HEK293 (cell line): ENCODE data around the gene TMEM232.

Experiments
- CTCF ChIA-PET: fragments of 350-600 bp; formaldehyde crosslinking; extraction: SDS; loops from one replicate; lab custom pipeline; 2021; ENCODE audit warnings: antibody characterized with exemption; lab: Yijun Ruan, JAX
- POLR2A ChIA-PET: fragments of 300-600 bp; formaldehyde crosslinking; extraction: SDS; loops from one replicate; lab custom pipeline; 2020; ENCODE audit warnings: antibody characterized with exemption, inconsistent platforms; lab: Yijun Ruan, JAX
- H3K27ac ChIP-seq: fragments of 200-500 bp; sonication (Bioruptor generic); 2 replicates; pipeline ENCODE4 v1.5.1; 2014; ENCODE audit warnings: low read depth, low read length, control low read depth, inconsistent platforms; ENCODE audit errors: extremely low read depth
- H3K36me3 ChIP-seq, 2 experiments: fragments of 200-500 bp in 1 of 2; sonication (Bioruptor generic) in 1 of 2; 1 replicate in 1 of 2; 2 replicates in 1 of 2; pipeline ENCODE4 v1.5.1; 2014 to 2017; ENCODE audit warnings: inconsistent platforms in 2 of 2, low read length in 2 of 2; ENCODE audit not compliant: control insufficient read depth in 2 of 2, insufficient read depth in 1 of 2
- H3K4me1 ChIP-seq: fragments of 200-500 bp; sonication (Bioruptor generic); 2 replicates; pipeline ENCODE4 v1.5.1; 2014; ENCODE audit warnings: mild to moderate bottlenecking, low read length, inconsistent platforms; ENCODE audit not compliant: control insufficient read depth, insufficient read depth
- H3K4me3 ChIP-seq: 2 replicates; pipeline ENCODE4 v1.5.1; 2011; ENCODE audit warnings: low read depth, mild to moderate bottlenecking, control low read depth, low read length, moderate library complexity
- H3K9me3 ChIP-seq: fragments of 200-500 bp; sonication (Bioruptor generic); 2 replicates; pipeline ENCODE4 v1.5.1; 2014; ENCODE audit warnings: low read depth, low read length, inconsistent platforms; ENCODE audit not compliant: control insufficient read depth, insufficient read depth
- BCL11B ChIP-seq: fragments of 450-650 bp; formaldehyde crosslinking; IDR thresholded peaks from 2 replicates; pipeline ENCODE4 v1.5.1; 2016; ENCODE audit warnings: low read depth, missing biosample characterization, missing genetic modification characterization
- GLI2 ChIP-seq: fragments of 450-650 bp; formaldehyde crosslinking; IDR thresholded peaks from 2 replicates; pipeline ENCODE4; 2017; ENCODE audit warnings: missing biosample characterization, missing genetic modification characterization, low read depth, borderline replicate concordance
- HOXD13 ChIP-seq: sonication (generic); formaldehyde crosslinking; IDR thresholded peaks from 2 replicates; pipeline ENCODE4 v1.8.0; 2022; ENCODE audit warnings: missing genetic modification reagents, borderline replicate concordance
- REPIN1 ChIP-seq: fragments of 450-650 bp; formaldehyde crosslinking; IDR thresholded peaks from 2 replicates; pipeline ENCODE4 v1.5.1; 2017; ENCODE audit warnings: missing biosample characterization, missing genetic modification characterization, low read depth
- SALL2 ChIP-seq: fragments of 450-650 bp; formaldehyde crosslinking; IDR thresholded peaks from 2 replicates; pipeline ENCODE4 v1.5.0; 2017; ENCODE audit warnings: missing biosample characterization, mild to moderate bottlenecking, missing genetic modification characterization, borderline replicate concordance
- SCRT2 ChIP-seq: fragments of 450-650 bp; formaldehyde crosslinking; IDR thresholded peaks from 2 replicates; pipeline ENCODE4 v1.5.1; 2016; ENCODE audit warnings: missing biosample characterization, missing genetic modification characterization
- ZBTB21 ChIP-seq: fragments of 450-650 bp; formaldehyde crosslinking; IDR thresholded peaks from 2 replicates; pipeline ENCODE4 v1.5.1; 2017; ENCODE audit warnings: missing biosample characterization, missing genetic modification characterization
- ZFP69B ChIP-seq: fragments of 450-650 bp; formaldehyde crosslinking; IDR thresholded peaks from 2 replicates; pipeline ENCODE4 v1.5.1; 2016; ENCODE audit warnings: missing biosample characterization, missing genetic modification characterization
- ZNF19 ChIP-seq: fragments of 450-650 bp; formaldehyde crosslinking; IDR thresholded peaks from 2 replicates; pipeline ENCODE4; 2016; ENCODE audit warnings: missing biosample characterization, missing genetic modification characterization, low read depth
- ZNF202 ChIP-seq: fragments of 450-650 bp; formaldehyde crosslinking; IDR thresholded peaks from 2 replicates; pipeline ENCODE4 v1.5.1; 2016; ENCODE audit warnings: missing biosample characterization, missing genetic modification characterization, borderline replicate concordance
- ZNF223 ChIP-seq: fragments of 450-650 bp; formaldehyde crosslinking; IDR thresholded peaks from 2 replicates; pipeline ENCODE4 v1.5.1; 2016; ENCODE audit warnings: missing biosample characterization, missing genetic modification characterization
- ZNF350 ChIP-seq: fragments of 450-650 bp; formaldehyde crosslinking; IDR thresholded peaks from 2 replicates; pipeline ENCODE4 v1.5.0; 2017; ENCODE audit warnings: missing biosample characterization, mild to moderate bottlenecking, missing genetic modification characterization
- ZNF391 ChIP-seq: fragments of 450-650 bp; formaldehyde crosslinking; IDR thresholded peaks from 2 replicates; pipeline ENCODE4 v1.5.1; 2016; ENCODE audit warnings: low read depth, missing biosample characterization, missing genetic modification characterization, borderline replicate concordance
- ZNF416 ChIP-seq: fragments of 450-650 bp; formaldehyde crosslinking; IDR thresholded peaks from 2 replicates; pipeline ENCODE4 v1.5.1; 2016; ENCODE audit warnings: missing biosample characterization, missing genetic modification characterization
- ZNF433 ChIP-seq: fragments of 450-650 bp; formaldehyde crosslinking; IDR thresholded peaks from 2 replicates; pipeline ENCODE4 v1.5.1; 2016; ENCODE audit warnings: missing biosample characterization, missing genetic modification characterization, low read depth
- ZNF521 ChIP-seq: fragments of 450-650 bp; formaldehyde crosslinking; IDR thresholded peaks from 2 replicates; pipeline ENCODE4 v1.5.1; 2017; ENCODE audit warnings: missing biosample characterization, mild to moderate bottlenecking, missing genetic modification characterization
- ZNF560 ChIP-seq: fragments of 450-650 bp; formaldehyde crosslinking; IDR thresholded peaks from 2 replicates; pipeline ENCODE4 v1.5.1; 2017; ENCODE audit warnings: missing biosample characterization, missing genetic modification characterization, borderline replicate concordance
- ZNF585B ChIP-seq: fragments of 450-650 bp; formaldehyde crosslinking; IDR thresholded peaks from 2 replicates; pipeline ENCODE4 v1.5.1; 2016; ENCODE audit warnings: missing biosample characterization, missing genetic modification characterization
- ZNF623 ChIP-seq: fragments of 450-650 bp; formaldehyde crosslinking; IDR thresholded peaks from 2 replicates; pipeline ENCODE4 v1.5.1; 2016; ENCODE audit warnings: missing biosample characterization, missing genetic modification characterization
- ZNF837 ChIP-seq: fragments of 450-650 bp; formaldehyde crosslinking; IDR thresholded peaks from 2 replicates; pipeline ENCODE4 v1.5.1; 2016; ENCODE audit warnings: missing biosample characterization, missing genetic modification characterization
- ZSCAN16 ChIP-seq: fragments of 450-650 bp; formaldehyde crosslinking; IDR thresholded peaks from 2 replicates; pipeline ENCODE4 v1.5.1; 2016; ENCODE audit warnings: missing biosample characterization, missing genetic modification characterization
- ZSCAN18 ChIP-seq: fragments of 450-650 bp; formaldehyde crosslinking; IDR thresholded peaks from 2 replicates; pipeline ENCODE4 v1.5.1; 2016; ENCODE audit warnings: missing biosample characterization, missing genetic modification characterization

TMEM232 gene

DNA sequence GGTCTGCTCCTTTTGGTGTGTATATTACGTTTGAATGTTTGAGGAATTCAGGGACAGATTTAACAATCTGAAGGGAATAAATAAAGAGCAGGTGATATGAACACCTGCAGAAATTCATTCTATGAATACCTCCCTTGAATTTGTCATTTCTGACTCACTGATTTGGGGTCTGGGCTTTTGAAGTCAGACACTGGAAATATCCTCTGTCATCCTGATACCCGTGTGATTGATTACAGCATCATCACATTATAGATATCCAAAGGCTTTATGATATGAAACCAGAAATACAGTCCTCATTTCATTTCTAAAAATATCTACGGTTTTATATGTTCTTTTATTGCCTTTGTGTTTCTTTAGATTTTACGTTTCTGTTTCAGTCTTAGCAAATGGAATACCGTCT is 68.5 kb downstream of the TMEM232 start:
- ChIA-PET CTCF (no interaction called here), POLR2A (no interaction called here)
- Histone ChIP-seq H3K9me3 (no peaks in the 10 kb centered on the region), H3K4me3 (no peak overlapping the region), H3K4me1 (no peaks in the 10 kb centered on the region), H3K36me3 (no peaks in the 10 kb centered on the region), H3K27ac (no peak overlapping the region)
- TF ChIP-seq ZNF585B: no peak
- TF ChIP-seq ZNF202: no peak
- no peak for TF ChIP-seq ZNF560 (tag by site-specific recombination)
- TF ChIP-seq ZNF350 (tag by site-specific recombination): no peak
- no peak for TF ChIP-seq HOXD13 (CRISPR knock-in tag)
- no peak for TF ChIP-seq REPIN1 (tag by site-specific recombination)

DNA sequence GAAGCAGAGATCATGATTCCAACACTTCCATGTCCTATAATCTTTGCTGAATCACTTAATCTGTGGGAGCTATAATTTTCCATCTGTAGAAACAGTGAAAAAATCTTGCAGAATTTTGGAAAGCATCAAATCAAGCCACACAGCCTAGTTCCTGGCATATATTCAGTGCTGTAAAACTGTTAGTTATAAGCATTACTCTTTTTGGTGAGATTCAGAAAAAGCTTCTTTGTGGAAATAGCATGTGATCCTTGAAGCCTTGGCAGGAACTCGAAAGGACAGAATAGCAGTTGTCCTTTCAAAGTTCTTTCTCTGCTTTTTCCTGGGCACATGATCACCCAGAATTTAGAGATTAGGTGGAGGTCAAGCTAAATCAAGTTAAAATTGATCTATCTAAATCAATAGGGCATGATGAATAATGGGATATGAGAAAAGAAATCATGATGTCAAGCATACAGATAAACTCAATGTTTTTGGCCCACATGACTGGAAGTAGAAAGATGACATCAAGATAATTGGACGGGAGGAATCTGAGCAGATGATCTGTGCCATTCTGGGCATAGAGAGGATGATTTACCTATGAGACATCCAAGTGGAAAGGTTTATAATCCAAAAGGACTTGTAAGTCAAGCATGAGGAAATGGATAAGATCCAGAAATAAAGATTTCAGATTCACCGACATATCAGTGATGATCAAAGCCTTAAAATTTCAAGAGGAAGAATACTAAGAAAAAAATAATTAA is 73.1 kb downstream of the TMEM232 start:
- POLR2A ChIA-PET: no interaction called here
- H3K4me1 ChIP-seq: no peaks in the 10 kb centered on the region
- no peaks in the 10 kb centered on the region for H3K9me3 ChIP-seq
- CTCF ChIA-PET: no interaction called here
- H3K36me3 ChIP-seq: no peaks in the 10 kb centered on the region
- TF ChIP-seq BCL11B (tag by site-specific recombination): no peak
- no peak for TF ChIP-seq ZSCAN18 (tag by site-specific recombination)
- no peak for TF ChIP-seq ZNF391 (tag by site-specific recombination)
- TF ChIP-seq SCRT2 (tag by site-specific recombination): no peak
- TF ChIP-seq ZNF837 (tag by site-specific recombination): no peak
- TF ChIP-seq ZNF416: no peak
- no peak for TF ChIP-seq ZSCAN16 (tag by site-specific recombination)
- TF ChIP-seq ZNF19 (tag by site-specific recombination): no peak
- TF ChIP-seq ZNF623 (tag by site-specific recombination): no peak
- TF ChIP-seq ZNF521 (tag by site-specific recombination): no peak
- no peak for TF ChIP-seq ZBTB21 (tag by site-specific recombination)
- H3K4me3 ChIP-seq: no peak overlapping the region
- H3K27ac ChIP-seq: no peak overlapping the region

GRCh38 chr5:110651507-110651906 is 75.0 kb downstream of the TMEM232 start:
- H3K9me3 ChIP-seq: no peaks in the 10 kb centered on the region
- H3K36me3 ChIP-seq: no peaks in the 10 kb centered on the region
- no peak overlapping the region for H3K27ac ChIP-seq
- TF ChIP-seq ZNF433 (no peak), SALL2 (tag by site-specific recombination) (no peak), GLI2 (no peak), ZFP69B (tag by site-specific recombination) (no peak), ZNF223 (tag by site-specific recombination) (no peak)
- ChIA-PET POLR2A (no interaction called here), CTCF (no interaction called here)
- H3K4me1 ChIP-seq: no peaks in the 10 kb centered on the region
- no peak overlapping the region for H3K4me3 ChIP-seq
